ENCODE data around the gene OPCML.

Gene OPCML

DNA sequence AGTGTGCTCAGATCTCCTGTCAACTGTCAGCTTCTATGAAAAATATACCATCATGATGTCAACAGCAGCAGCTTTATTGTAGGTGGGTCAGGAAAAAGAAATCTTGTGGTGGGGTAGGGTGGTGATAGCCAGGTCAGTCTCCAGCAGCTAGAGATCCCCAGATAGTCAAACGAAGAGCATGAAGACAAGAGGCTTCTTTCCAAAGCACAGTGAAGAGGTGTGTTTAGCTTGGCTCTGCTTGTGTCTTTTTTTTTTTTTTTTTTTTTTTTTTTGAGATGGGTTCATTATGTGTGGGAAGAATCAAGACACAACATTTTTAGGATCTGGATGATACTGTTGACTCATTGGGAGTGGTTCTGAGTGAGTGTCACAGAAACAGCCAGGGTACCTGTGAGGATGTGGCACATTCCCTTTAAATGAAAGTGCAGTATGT lies 1086.4 kb downstream of the OPCML start:
- no peaks in the 10 kb centered on the region for H3K36me3 ChIP-seq (ENCODE audit: control insufficient read depth, insufficient read depth, low read length)
- peaks cover 2% of the 10 kb centered on the region for H3K4me1 ChIP-seq (ENCODE audit: control insufficient read depth, insufficient read depth, low read length)
- H3K4me3 ChIP-seq (ENCODE audit: low read depth, low read length) = no peak overlapping the region
- H3K27me3 ChIP-seq (ENCODE audit: control insufficient read depth, insufficient read depth, low read length) = no peaks in the 10 kb centered on the region
- H3K9ac ChIP-seq (ENCODE audit: low read depth, low read length) = no peak overlapping the region
- no peaks in the 10 kb centered on the region for H3K9me3 ChIP-seq (ENCODE audit: control insufficient read depth, insufficient read depth, low read length)

DNA sequence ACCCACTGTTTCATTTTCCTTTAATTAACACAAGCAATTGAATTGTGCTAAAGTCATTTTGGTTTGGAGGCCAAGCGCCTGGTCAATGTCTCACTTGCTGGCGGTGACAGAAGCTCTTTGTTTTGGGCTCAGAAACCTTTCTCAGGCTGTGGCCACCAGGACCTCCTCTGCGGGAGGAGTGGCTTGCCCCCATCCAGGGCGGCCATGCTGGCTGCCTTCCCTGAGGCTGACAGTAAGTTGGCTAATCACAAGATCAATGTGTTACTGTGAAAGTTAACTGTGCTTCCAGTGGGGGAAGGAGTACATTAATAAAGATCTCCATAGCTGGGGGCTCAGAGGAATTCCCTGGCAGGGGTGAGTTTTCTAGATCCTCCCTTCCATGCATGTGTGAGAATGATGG lies 1087.4 kb downstream of the OPCML start:
- H3K9me3 ChIP-seq (ENCODE audit: control insufficient read depth, insufficient read depth, low read length) = no peaks in the 10 kb centered on the region
- no peak overlapping the region for H3K9ac ChIP-seq (ENCODE audit: low read depth, low read length)
- no peak overlapping the region for H3K4me3 ChIP-seq (ENCODE audit: low read depth, low read length)
- H3K27me3 ChIP-seq (ENCODE audit: control insufficient read depth, insufficient read depth, low read length) = no peaks in the 10 kb centered on the region
- H3K4me1 ChIP-seq (ENCODE audit: control insufficient read depth, insufficient read depth, low read length) = no peaks in the 10 kb centered on the region
- no peaks in the 10 kb centered on the region for H3K36me3 ChIP-seq (ENCODE audit: control insufficient read depth, insufficient read depth, low read length)

DNA sequence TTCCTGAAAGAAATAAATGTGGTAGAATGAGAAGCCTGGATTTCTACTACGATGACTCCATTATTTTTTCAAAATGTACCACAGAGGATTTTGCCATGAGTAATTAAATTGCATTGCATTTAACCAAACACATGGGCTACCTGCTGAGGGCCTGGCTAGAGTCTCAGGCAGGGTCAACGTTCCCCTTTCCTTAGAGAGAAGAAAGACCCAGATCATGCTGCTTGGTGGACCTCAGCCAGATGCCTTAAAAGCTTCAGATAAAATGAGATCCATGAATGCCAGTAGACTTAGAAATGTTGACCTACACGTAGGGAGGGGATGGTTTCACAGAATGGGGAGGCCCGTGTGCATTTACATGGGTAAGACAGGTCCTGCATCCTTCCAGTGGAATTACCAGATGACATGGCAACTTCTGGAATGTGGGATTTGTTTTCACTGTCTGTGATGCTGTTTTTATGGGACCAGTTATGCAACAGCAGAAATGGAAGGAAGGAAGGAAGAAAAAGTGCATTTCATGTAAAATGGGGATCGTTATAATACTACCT lies 1092.5 kb downstream of the OPCML start:
- H3K9ac ChIP-seq (ENCODE audit: low read depth, low read length) = no peak overlapping the region
- no peaks in the 10 kb centered on the region for H3K4me1 ChIP-seq (ENCODE audit: control insufficient read depth, insufficient read depth, low read length)
- no peaks in the 10 kb centered on the region for H3K27me3 ChIP-seq (ENCODE audit: control insufficient read depth, insufficient read depth, low read length)
- H3K9me3 ChIP-seq (ENCODE audit: control insufficient read depth, insufficient read depth, low read length) = no peaks in the 10 kb centered on the region
- no peaks in the 10 kb centered on the region for H3K36me3 ChIP-seq (ENCODE audit: control insufficient read depth, insufficient read depth, low read length)
- no peak overlapping the region for H3K4me3 ChIP-seq (ENCODE audit: low read depth, low read length)

DNA sequence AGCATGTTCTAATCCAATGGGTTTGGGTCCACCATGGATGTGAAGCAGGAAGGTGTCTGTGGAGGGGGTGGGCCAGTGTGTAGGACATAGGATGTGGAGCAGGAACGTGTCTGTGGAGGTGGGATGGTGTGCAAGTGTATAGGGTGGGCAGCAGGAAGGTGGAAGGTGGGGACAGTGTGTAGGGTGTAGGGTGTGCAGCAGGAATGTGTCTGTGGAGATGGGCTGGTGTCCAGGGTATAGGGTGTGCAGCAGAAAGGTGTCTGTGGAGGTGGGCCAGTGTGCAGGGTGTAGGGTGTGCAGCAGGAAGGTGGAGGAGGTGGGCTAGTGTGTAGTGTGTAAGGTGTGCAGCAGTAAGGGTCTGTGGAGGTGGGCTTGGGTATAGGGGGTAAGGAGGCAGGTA lies 1093.9 kb downstream of the OPCML start:
- no peaks in the 10 kb centered on the region for H3K27me3 ChIP-seq (ENCODE audit: control insufficient read depth, insufficient read depth, low read length)

DNA sequence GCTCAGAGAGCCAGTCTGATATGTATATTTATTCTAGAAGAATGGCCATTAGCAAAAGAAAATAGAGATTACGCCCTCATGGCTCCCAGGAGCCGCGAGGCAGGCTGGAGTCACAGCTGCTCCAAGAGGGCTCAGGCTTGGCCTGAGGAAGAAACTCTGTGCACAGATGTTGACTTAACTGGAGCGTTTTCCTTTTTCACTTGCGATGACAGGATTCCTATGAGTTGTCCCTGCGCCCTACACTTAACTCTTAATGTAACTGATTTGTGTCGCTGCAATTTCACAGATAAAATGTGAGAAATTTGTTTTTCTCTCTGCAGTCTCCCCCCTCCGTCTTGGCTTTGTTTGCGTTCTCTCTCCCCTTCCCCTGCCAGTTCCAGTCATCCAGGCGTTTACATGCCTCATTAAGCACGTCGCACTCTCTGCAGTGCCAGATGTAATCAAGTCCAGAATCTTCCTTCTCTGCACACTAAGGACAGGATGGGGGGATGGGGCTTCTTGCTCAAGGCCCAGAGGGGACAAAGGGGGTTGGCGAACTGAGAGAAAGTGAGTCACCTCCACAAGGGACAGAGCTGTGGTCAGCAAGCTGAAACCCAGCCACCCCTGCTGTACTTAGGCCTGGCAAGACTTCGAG lies 1101.8 kb downstream of the OPCML start:
- H3K9ac ChIP-seq (ENCODE audit: low read depth, low read length) = no peak overlapping the region
- H3K4me3 ChIP-seq (ENCODE audit: low read depth, low read length) = no peak overlapping the region
- H3K27me3 ChIP-seq (ENCODE audit: control insufficient read depth, insufficient read depth, low read length) = no peaks in the 10 kb centered on the region
- no peaks in the 10 kb centered on the region for H3K36me3 ChIP-seq (ENCODE audit: control insufficient read depth, insufficient read depth, low read length)
- peaks cover 5% of the 10 kb centered on the region for H3K4me1 ChIP-seq (ENCODE audit: control insufficient read depth, insufficient read depth, low read length)
- H3K9me3 ChIP-seq (ENCODE audit: control insufficient read depth, insufficient read depth, low read length) = no peaks in the 10 kb centered on the region

More for the DNA sequence above, 1093.9 kb downstream of the OPCML start:
- no peaks in the 10 kb centered on the region for H3K9me3 ChIP-seq (ENCODE audit: control insufficient read depth, insufficient read depth, low read length)
- no peaks in the 10 kb centered on the region for H3K36me3 ChIP-seq (ENCODE audit: control insufficient read depth, insufficient read depth, low read length)
- H3K4me3 ChIP-seq (ENCODE audit: low read depth, low read length) = no peak overlapping the region
- no peaks in the 10 kb centered on the region for H3K4me1 ChIP-seq (ENCODE audit: control insufficient read depth, insufficient read depth, low read length)
- no peak overlapping the region for H3K9ac ChIP-seq (ENCODE audit: low read depth, low read length)

DNA sequence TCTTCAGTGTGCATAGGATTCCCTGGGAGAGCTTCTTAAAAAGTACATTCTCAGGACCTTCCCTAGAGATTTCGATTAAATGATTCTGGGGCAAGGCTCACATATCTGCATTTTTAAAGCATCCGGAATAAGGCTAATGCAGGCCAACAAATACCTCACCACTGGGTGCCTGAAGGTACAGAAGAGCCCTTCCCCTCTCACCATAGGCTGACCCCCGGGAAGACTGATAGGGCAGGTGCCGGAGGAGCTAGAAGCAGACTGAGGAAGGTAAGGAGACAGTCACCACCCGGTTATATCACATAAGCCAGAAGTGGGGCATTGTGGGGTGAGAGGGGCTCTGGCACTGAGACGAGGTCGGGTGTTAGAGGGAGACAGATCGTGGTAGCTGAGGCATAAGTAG lies 1102.6 kb downstream of the OPCML start:
- Histone ChIP-seq H3K36me3 (ENCODE audit: control insufficient read depth, insufficient read depth, low read length) (no peaks in the 10 kb centered on the region), H3K27me3 (ENCODE audit: control insufficient read depth, insufficient read depth, low read length) (no peaks in the 10 kb centered on the region), H3K9me3 (ENCODE audit: control insufficient read depth, insufficient read depth, low read length) (no peaks in the 10 kb centered on the region), H3K4me3 (ENCODE audit: low read depth, low read length) (no peak overlapping the region), H3K4me1 (ENCODE audit: control insufficient read depth, insufficient read depth, low read length) (peaks cover 5% of the 10 kb centered on the region), H3K9ac (ENCODE audit: low read depth, low read length) (no peak overlapping the region)

DNA sequence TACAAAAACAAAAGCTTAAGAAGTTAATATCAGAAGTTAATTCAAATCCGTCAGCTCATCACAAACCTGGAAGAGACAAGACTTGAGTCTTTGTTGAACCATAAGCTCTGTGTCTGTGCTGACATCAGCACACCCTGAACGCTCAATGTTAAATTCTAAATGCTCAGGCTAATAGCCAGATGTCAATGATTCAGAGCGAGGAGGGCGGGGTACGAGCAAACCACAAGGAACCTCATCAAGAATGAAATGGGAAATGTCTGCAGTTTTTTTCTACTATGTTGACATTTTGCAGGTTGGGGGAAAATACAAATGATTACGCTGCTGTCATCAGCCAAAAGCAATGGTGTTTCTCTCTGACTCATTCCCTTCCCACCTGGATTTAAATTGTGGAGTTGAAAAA lies 1104.7 kb downstream of the OPCML start:
- Histone ChIP-seq H3K36me3 (ENCODE audit: control insufficient read depth, insufficient read depth, low read length) (no peaks in the 10 kb centered on the region), H3K27me3 (ENCODE audit: control insufficient read depth, insufficient read depth, low read length) (no peaks in the 10 kb centered on the region), H3K9me3 (ENCODE audit: control insufficient read depth, insufficient read depth, low read length) (no peaks in the 10 kb centered on the region), H3K9ac (ENCODE audit: low read depth, low read length) (no peak overlapping the region), H3K4me1 (ENCODE audit: control insufficient read depth, insufficient read depth, low read length) (peaks cover 5% of the 10 kb centered on the region), H3K4me3 (ENCODE audit: low read depth, low read length) (no peak overlapping the region)

DNA sequence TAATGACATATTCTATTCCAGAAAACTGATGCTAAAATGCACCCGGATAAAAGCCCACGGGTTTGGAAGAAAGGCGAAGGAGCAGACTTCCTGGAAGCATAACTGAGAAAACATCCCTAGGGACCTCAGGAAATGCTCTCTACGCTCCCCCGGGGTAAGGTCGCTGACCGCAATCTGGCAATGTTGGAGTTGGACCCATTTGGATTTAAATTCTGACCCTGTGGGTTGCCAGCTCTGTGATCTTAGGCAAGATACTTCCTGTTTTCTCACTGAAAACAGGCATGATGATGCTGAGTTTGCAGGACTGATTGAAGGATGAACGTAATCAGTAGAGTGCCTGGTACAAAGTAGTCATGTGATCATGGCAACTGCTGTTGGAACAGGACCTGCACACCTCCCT lies 1107.9 kb downstream of the OPCML start:
- H3K9ac ChIP-seq (ENCODE audit: low read depth, low read length) = no peak overlapping the region
- no peaks in the 10 kb centered on the region for H3K36me3 ChIP-seq (ENCODE audit: control insufficient read depth, insufficient read depth, low read length)
- no peak overlapping the region for H3K4me3 ChIP-seq (ENCODE audit: low read depth, low read length)
- H3K27me3 ChIP-seq (ENCODE audit: control insufficient read depth, insufficient read depth, low read length) = no peaks in the 10 kb centered on the region
- H3K4me1 ChIP-seq (ENCODE audit: control insufficient read depth, insufficient read depth, low read length) = no peaks in the 10 kb centered on the region
- no peaks in the 10 kb centered on the region for H3K9me3 ChIP-seq (ENCODE audit: control insufficient read depth, insufficient read depth, low read length)

DNA sequence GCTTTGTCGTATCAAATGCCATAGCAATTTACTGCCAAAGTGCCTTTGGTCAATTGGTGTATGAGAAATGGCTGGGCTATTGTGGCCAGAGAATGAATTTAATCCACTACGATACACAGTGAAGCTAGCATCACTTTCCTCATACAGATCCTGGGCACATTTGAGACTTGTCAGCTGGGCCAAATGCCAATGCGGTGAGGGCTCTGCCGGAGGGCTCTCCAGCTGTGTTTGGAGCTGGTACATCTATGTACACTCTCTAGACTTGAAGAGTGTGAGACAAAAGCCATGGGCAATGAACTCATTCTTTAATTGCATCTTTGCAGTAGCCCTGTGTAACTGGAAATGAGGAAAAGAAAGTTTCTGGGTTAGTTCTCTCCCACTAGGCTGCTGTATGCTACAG lies 1109.0 kb downstream of the OPCML start:
- no peaks in the 10 kb centered on the region for H3K4me1 ChIP-seq (ENCODE audit: control insufficient read depth, insufficient read depth, low read length)
- H3K27me3 ChIP-seq (ENCODE audit: control insufficient read depth, insufficient read depth, low read length) = no peaks in the 10 kb centered on the region
- no peak overlapping the region for H3K9ac ChIP-seq (ENCODE audit: low read depth, low read length)
- H3K4me3 ChIP-seq (ENCODE audit: low read depth, low read length) = no peak overlapping the region
- H3K36me3 ChIP-seq (ENCODE audit: control insufficient read depth, insufficient read depth, low read length) = no peaks in the 10 kb centered on the region
- no peaks in the 10 kb centered on the region for H3K9me3 ChIP-seq (ENCODE audit: control insufficient read depth, insufficient read depth, low read length)

DNA sequence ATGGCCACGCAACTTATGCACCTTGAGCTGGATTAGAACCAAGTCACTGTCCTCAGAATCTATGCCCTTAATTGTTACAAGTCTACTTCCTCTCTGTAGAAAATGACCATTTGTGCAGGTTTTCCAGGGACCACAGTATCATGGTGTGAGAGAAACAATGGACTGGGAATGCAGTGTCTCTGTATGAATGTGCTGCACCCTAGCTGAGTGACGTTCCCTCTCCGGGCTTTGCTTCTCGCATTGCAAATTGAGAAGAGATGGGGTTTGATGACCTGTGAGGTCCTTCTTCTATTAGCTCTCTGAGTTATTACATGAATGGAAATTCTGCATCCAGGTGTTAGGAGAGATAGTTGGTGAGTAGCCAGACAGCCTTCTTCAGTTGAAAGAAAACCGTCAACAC lies 1109.6 kb downstream of the OPCML start:
- no peaks in the 10 kb centered on the region for H3K4me1 ChIP-seq (ENCODE audit: control insufficient read depth, insufficient read depth, low read length)
- H3K9ac ChIP-seq (ENCODE audit: low read depth, low read length) = no peak overlapping the region
- H3K36me3 ChIP-seq (ENCODE audit: control insufficient read depth, insufficient read depth, low read length) = no peaks in the 10 kb centered on the region
- H3K27me3 ChIP-seq (ENCODE audit: control insufficient read depth, insufficient read depth, low read length) = no peaks in the 10 kb centered on the region
- H3K4me3 ChIP-seq (ENCODE audit: low read depth, low read length) = no peak overlapping the region
- no peaks in the 10 kb centered on the region for H3K9me3 ChIP-seq (ENCODE audit: control insufficient read depth, insufficient read depth, low read length)

DNA sequence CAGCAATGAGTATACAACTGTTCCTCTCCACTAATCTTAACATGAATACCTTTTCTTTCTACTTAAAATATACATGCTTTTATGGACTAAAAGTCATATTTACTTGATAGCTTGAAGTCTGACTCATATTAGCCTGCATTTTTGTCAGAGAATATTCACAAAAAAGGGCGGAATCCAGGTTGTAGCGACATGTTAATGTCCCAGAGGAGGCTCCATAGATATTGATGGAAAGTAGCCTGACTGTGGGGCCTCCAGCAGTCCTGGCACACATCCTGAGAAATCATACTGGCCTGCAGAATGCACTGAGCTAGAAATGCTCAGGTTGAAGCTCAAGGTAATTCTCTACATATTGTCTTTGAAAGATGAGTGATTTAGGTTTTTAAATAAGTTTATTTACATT lies 1110.7 kb downstream of the OPCML start:
- H3K4me3 ChIP-seq (ENCODE audit: low read depth, low read length) = no peak overlapping the region
- no peaks in the 10 kb centered on the region for H3K9me3 ChIP-seq (ENCODE audit: control insufficient read depth, insufficient read depth, low read length)
- no peaks in the 10 kb centered on the region for H3K4me1 ChIP-seq (ENCODE audit: control insufficient read depth, insufficient read depth, low read length)
- no peak overlapping the region for H3K9ac ChIP-seq (ENCODE audit: low read depth, low read length)
- no peaks in the 10 kb centered on the region for H3K36me3 ChIP-seq (ENCODE audit: control insufficient read depth, insufficient read depth, low read length)
- no peaks in the 10 kb centered on the region for H3K27me3 ChIP-seq (ENCODE audit: control insufficient read depth, insufficient read depth, low read length)

DNA sequence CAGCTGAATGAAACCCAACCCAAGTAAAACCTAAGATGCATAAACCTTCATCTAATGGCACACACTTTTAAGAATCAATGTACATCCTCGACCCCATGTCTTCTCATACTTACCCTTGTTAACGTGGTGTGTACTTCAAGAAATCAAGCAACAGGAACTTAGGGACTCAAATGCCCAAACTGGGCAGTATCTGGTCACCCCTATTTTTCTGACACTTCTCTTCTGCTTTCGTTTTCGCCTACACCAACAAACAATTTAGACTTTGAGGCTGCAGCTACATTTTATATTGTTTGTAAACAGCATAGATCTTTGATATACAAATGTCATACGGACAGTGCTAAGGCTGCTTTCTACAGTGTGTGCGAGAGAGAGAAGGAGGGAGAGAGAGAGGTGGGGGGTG lies 1117.8 kb downstream of the OPCML start:
- Histone ChIP-seq H3K36me3 (ENCODE audit: control insufficient read depth, insufficient read depth, low read length) (no peaks in the 10 kb centered on the region), H3K27me3 (ENCODE audit: control insufficient read depth, insufficient read depth, low read length) (no peaks in the 10 kb centered on the region), H3K9me3 (ENCODE audit: control insufficient read depth, insufficient read depth, low read length) (no peaks in the 10 kb centered on the region), H3K9ac (ENCODE audit: low read depth, low read length) (no peak overlapping the region), H3K4me1 (ENCODE audit: control insufficient read depth, insufficient read depth, low read length) (peaks cover 3% of the 10 kb centered on the region), H3K4me3 (ENCODE audit: low read depth, low read length) (no peak overlapping the region)
